ENCODE measurements around the gene NCAN.

DNA sequence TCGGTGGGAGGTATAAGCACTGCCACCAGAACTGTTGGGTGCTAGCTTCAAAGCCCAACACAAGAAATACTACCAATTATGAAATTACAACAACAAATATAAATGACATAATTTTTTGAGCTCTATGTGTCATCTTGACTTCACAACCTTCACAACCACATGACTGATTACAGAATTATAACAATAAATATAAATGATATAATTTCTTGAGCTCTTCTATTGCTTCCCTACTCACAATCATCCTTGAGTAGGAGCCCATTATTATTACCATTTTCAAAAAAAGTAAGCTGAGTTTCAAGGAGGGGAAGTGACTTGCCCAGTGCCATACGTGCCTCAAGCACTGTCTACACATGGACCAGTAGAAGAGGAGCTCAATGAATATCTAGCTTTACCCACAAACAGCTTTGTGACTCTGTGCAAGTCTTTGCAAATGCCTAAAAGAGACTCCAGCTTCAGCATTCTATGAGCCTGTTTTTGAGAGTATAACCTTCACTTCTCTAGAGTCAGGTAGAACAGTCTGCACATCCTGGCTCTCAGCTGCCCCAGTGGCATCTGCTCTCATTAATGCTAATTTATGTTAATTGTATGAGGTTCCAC is 22.6 kb downstream of the NCAN start:
- no peak for TF ChIP-seq POLR2A (IDR thresholded peaks at IDR 0.05; ENCODE audit: extremely low read depth, insufficient read length)
- TF ChIP-seq, protein P1, sequence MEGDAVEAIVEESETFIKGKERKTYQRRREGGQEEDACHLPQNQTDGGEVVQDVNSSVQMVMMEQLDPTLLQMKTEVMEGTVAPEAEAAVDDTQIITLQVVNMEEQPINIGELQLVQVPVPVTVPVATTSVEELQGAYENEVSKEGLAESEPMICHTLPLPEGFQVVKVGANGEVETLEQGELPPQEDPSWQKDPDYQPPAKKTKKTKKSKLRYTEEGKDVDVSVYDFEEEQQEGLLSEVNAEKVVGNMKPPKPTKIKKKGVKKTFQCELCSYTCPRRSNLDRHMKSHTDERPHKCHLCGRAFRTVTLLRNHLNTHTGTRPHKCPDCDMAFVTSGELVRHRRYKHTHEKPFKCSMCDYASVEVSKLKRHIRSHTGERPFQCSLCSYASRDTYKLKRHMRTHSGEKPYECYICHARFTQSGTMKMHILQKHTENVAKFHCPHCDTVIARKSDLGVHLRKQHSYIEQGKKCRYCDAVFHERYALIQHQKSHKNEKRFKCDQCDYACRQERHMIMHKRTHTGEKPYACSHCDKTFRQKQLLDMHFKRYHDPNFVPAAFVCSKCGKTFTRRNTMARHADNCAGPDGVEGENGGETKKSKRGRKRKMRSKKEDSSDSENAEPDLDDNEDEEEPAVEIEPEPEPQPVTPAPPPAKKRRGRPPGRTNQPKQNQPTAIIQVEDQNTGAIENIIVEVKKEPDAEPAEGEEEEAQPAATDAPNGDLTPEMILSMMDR (IDR thresholded peaks at IDR 0.05; ENCODE audit: low read depth, low read length) = no peak

Measured in NB4 (cell line).